Endothelial cell of umbilical vein (primary cell): Measurements from ENCODE around the gene C1QL2. TPM values are rescaled to one million over a fixed set of nuclear protein-coding genes. Genes with fewer than 3 reads are reported as not detected.

Source experiments
- BruUV-seq: library from RNA; stranded (reverse); fragments of 400-500 nt; replicated peaks from 2 replicates; lab custom pipeline; 2021; lab: Mats Ljungman, UMichigan
- CTCF ChIA-PET: fragments of 300-600, 350-600 bp; sonication (Branson Sonifier 250); formaldehyde crosslinking; loops from one replicate; lab custom pipeline; 2021; ENCODE audit warnings: antibody characterized with exemption, inconsistent platforms; lab: Charles Lee
- POLR2A ChIA-PET: fragments of 300-600, 350-600 bp; sonication (Branson Sonifier 250); formaldehyde crosslinking; loops from one replicate; lab custom pipeline; 2021; ENCODE audit warnings: antibody characterized with exemption, inconsistent platforms; lab: Charles Lee
- DNase-seq: peaks from one replicate; pipeline ENCODE4 v3.0.0-alpha.2; 2011; ENCODE audit warnings: low read depth, low spot score
- FAIRE-seq: peaks from 2 replicates; lab custom pipeline; 2011; peaks lifted over from hg19 to GRCh38; lab: Jason Lieb, UNC
- H2AFZ ChIP-seq: 2 replicates; pipeline ENCODE4 v1.6.0; 2012; ENCODE audit warnings: low read depth, low read length, control low read depth, inconsistent platforms
- H3K27ac ChIP-seq: 2 replicates; pipeline ENCODE4 v1.5.1; 2011; ENCODE audit warnings: low read depth, mild to moderate bottlenecking, control low read depth, low read length, moderate library complexity; ENCODE audit not compliant: insufficient read depth
- H3K27me3 ChIP-seq, 2 experiments: 2 replicates each; pipeline versions ENCODE4 v1.6.0 to v1.6.1; 2011; ENCODE audit warnings: low read length in 2 of 2, mixed read lengths in 1 of 2; ENCODE audit not compliant: control insufficient read depth in 2 of 2, insufficient read depth in 2 of 2
- H3K36me3 ChIP-seq, 2 experiments: 2 replicates in 1 of 2; 3 replicates in 1 of 2; pipeline ENCODE4 v1.5.1; 2011; ENCODE audit warnings: low read length in 2 of 2, mild to moderate bottlenecking in 1 of 2, moderate library complexity in 1 of 2; ENCODE audit not compliant: control insufficient read depth in 2 of 2, insufficient read depth in 2 of 2; ENCODE audit errors: extremely low read depth in 1 of 2
- H3K4me1 ChIP-seq: 3 replicates; pipeline ENCODE4 v1.5.1; 2011; ENCODE audit warnings: mild to moderate bottlenecking, low read length; ENCODE audit not compliant: control insufficient read depth, insufficient read depth; ENCODE audit errors: extremely low read depth
- H3K4me2 ChIP-seq: 2 replicates; pipeline ENCODE4 v1.6.1; 2011; ENCODE audit warnings: low read length, control low read depth, mixed read lengths; ENCODE audit not compliant: insufficient read depth
- H3K4me3 ChIP-seq, 3 experiments: fragments of 200-600 bp in 1 of 3; sonication (generic), shearing (Covaris generic) in 1 of 3; replicated peaks in 1 of 3; 2 replicates each; pipeline ENCODE4 v1.5.1; 2011 to 2016; ENCODE audit warnings: control low read depth in 3 of 3, low read length in 3 of 3, mild to moderate bottlenecking in 2 of 3, inconsistent platforms in 1 of 3, low read depth in 1 of 3, moderate library complexity in 1 of 3; ENCODE audit not compliant: insufficient read depth in 1 of 3
- H3K79me2 ChIP-seq: 2 replicates; pipeline ENCODE4 v1.6.0; 2012; ENCODE audit warnings: low read length, inconsistent platforms; ENCODE audit not compliant: control insufficient read depth, insufficient read depth
- H3K9ac ChIP-seq: replicated peaks from 2 replicates; pipeline ENCODE3; 2011; ENCODE audit warnings: low read length, control low read depth; ENCODE audit not compliant: insufficient read depth; ENCODE audit errors: extremely low read depth
- H3K9me1 ChIP-seq: replicated peaks from 3 replicates; pipeline ENCODE4 v1.6.0; 2011; ENCODE audit warnings: mild to moderate bottlenecking, low read length; ENCODE audit not compliant: control insufficient read depth, insufficient read depth; ENCODE audit errors: extremely low read depth
- H3K9me3 ChIP-seq: replicated peaks from 2 replicates; pipeline ENCODE4 v1.5.1; 2012; ENCODE audit warnings: low read length, inconsistent platforms; ENCODE audit not compliant: control insufficient read depth, insufficient read depth
- H4K20me1 ChIP-seq: replicated peaks from 2 replicates; pipeline ENCODE3; 2011; ENCODE audit warnings: mild to moderate bottlenecking, low read length; ENCODE audit not compliant: control insufficient read depth, insufficient read depth; ENCODE audit errors: extremely low read depth
- EZH2 ChIP-seq: IDR thresholded peaks from 2 replicates; pipeline ENCODE4 v1.6.1; 2012; ENCODE audit warnings: borderline replicate concordance, low read depth, mild to moderate bottlenecking, moderate library complexity, low read length, inconsistent platforms; ENCODE audit not compliant: severe bottlenecking
- FOS ChIP-seq: IDR thresholded peaks from 2 replicates; pipeline ENCODE4 v1.6.1; 2011; ENCODE audit warnings: mild to moderate bottlenecking, low read length, moderate library complexity, borderline replicate concordance; ENCODE audit not compliant: insufficient read depth
- GATA2 ChIP-seq: IDR thresholded peaks from 2 replicates; pipeline ENCODE4 v1.7.0; 2011; ENCODE audit warnings: low read depth, mild to moderate bottlenecking, moderate library complexity, mixed read lengths, low read length; ENCODE audit not compliant: insufficient read length, insufficient read depth
- JUN ChIP-seq: IDR thresholded peaks from 2 replicates; pipeline ENCODE4 v1.6.1; 2011; ENCODE audit warnings: borderline replicate concordance, low read depth; ENCODE audit not compliant: insufficient read length, insufficient read depth
- MYC ChIP-seq: IDR thresholded peaks from one replicate; pipeline ENCODE4 v1.6.1; 2011; ENCODE audit warnings: mild to moderate bottlenecking, low read depth, low read length
- POLR2A ChIP-seq: IDR thresholded peaks from 2 replicates; pipeline ENCODE4 v1.6.1; 2012; ENCODE audit warnings: low read depth, mild to moderate bottlenecking, control low read depth, low read length
- POLR2AphosphoS5 ChIP-seq: IDR thresholded peaks from 2 replicates; pipeline ENCODE4 v1.6.1; 2012; ENCODE audit warnings: low read depth, mild to moderate bottlenecking, control low read depth, low read length, moderate library complexity; ENCODE audit not compliant: insufficient read depth
- dilution Hi-C: fragments of 300-500 bp; cut with MboI; formaldehyde crosslinking; loops from one replicate; pipeline ENCODE4 v1.15.0; 2019; ENCODE audit warnings: low sequenced_read_pairs; ENCODE audit not compliant: extremely low pct_ligation_motif_present
- intact Hi-C: fragments of 100-400 bp; cut with micrococcal nuclease; formaldehyde crosslinking; loops from one replicate; pipeline ENCODE4 v1.10.0; 2022
- polyA plus RNA-seq, 4 experiments: library from polyadenylated mRNA; depleted of rRNA in 3 of 4; stranded (reverse) in 3 of 4; unstranded in 1 of 4; fragments of >200 nt; gene quantifications; 2 replicates each; pipeline versions ENCODE4 v1.2.1 to v1.2.3, GENCODE V29; 2011 to 2012; ENCODE audit warnings: missing spikeins in 1 of 4
- total RNA-seq: library from RNA; stranded (reverse); gene quantifications from 2 replicates; pipeline ENCODE4 v1.2.3, GENCODE V29; 2021
- TF ChIP-seq, protein P1 (sequence below): IDR thresholded peaks from 2 replicates; pipeline ENCODE4 v1.6.1; 2011; ENCODE audit not compliant: insufficient read depth, insufficient read length
- TF ChIP-seq, protein P2 (sequence below), 2 donors: IDR thresholded peaks; 1 replicate in 1 of 2; 2 replicates in 1 of 2; pipeline ENCODE4 v1.5.1; 2011; ENCODE audit warnings: low read length in 2 of 2, mild to moderate bottlenecking in 2 of 2, moderate library complexity in 2 of 2, control low read depth in 1 of 2, inconsistent platforms in 1 of 2, low read depth in 1 of 2; ENCODE audit not compliant: insufficient read depth in 1 of 2; ENCODE audit errors: extremely low read depth in 1 of 2

C1QL2 gene
- total and polyA plus RNA-seq, 2 donors (not counting 3 experiments of a cell fraction or from before 2014, with no cell fraction given) = not detected

DNA sequence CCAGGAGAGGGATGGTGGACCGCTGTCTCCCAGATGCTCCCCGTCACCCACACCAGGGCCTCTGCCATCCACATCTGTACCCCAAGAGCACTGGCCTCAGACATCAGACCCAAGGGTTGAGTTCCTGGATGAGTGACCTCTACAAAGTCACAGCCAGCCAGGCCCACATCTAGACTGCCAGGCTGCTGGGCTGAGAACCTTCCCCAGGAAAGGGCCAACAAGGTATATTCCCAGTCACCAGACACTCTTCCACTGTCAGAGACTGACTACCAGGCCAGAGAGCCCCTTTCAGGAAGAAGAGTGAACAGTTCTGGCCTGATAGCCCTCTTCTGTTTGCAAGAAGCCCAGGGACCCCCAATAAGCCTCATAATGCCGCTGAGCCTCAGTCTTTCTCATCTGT is 44.3 kb downstream of the C1QL2 start:
- Histone ChIP-seq H3K36me3 (no peaks in the 10 kb centered on the region), H3K79me2 (no peaks in the 10 kb centered on the region), H3K9ac (no peak overlapping the region), H3K9me1 (no peaks in the 10 kb centered on the region), H3K4me1 (no peaks in the 10 kb centered on the region), H3K4me3 (no peak overlapping the region), H3K4me2 (no peak overlapping the region), H4K20me1 (no peaks in the 10 kb centered on the region), H3K27ac (no peak overlapping the region), H2AFZ (no peak overlapping the region), H3K9me3 (no peaks in the 10 kb centered on the region), H3K27me3 (no peaks in the 10 kb centered on the region)
- ChIA-PET CTCF (no interaction called here), POLR2A (no interaction called here)
- DNase-seq (no peak), FAIRE-seq (no peak)
- dilution Hi-C loops (no loop called here), intact Hi-C loops (no loop called here)
- TF ChIP-seq FOS = no peak
- no peak for TF ChIP-seq POLR2AphosphoS5
- no peak for TF ChIP-seq GATA2
- no peak for TF ChIP-seq MYC
- TF ChIP-seq, protein P1, sequence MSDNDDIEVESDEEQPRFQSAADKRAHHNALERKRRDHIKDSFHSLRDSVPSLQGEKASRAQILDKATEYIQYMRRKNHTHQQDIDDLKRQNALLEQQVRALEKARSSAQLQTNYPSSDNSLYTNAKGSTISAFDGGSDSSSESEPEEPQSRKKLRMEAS = no peak
- TF ChIP-seq POLR2A = no peak
- TF ChIP-seq JUN = no peak
- no peak for TF ChIP-seq EZH2
- TF ChIP-seq, protein P2, sequence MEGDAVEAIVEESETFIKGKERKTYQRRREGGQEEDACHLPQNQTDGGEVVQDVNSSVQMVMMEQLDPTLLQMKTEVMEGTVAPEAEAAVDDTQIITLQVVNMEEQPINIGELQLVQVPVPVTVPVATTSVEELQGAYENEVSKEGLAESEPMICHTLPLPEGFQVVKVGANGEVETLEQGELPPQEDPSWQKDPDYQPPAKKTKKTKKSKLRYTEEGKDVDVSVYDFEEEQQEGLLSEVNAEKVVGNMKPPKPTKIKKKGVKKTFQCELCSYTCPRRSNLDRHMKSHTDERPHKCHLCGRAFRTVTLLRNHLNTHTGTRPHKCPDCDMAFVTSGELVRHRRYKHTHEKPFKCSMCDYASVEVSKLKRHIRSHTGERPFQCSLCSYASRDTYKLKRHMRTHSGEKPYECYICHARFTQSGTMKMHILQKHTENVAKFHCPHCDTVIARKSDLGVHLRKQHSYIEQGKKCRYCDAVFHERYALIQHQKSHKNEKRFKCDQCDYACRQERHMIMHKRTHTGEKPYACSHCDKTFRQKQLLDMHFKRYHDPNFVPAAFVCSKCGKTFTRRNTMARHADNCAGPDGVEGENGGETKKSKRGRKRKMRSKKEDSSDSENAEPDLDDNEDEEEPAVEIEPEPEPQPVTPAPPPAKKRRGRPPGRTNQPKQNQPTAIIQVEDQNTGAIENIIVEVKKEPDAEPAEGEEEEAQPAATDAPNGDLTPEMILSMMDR (IDR thresholded peaks at IDR 0.05; ENCODE audit: extremely low read depth in 1 of 2, insufficient read depth in 1 of 2, low read depth in 1 of 2, low read length in 2 of 2) = no peak
- no TSS peak for BruUV-seq
